ENCODE measurements around the gene CCDC187.

Gene CCDC187

GRCh38 chr9:136241542-136241941, 62.4 kb downstream of the CCDC187 start:
- Histone ChIP-seq H3K4me3 (IDR thresholded peaks at IDR 0.05; ENCODE audit: insufficient read depth, low read depth, low read length) (no peak overlapping the region), H3K27me3 (ENCODE audit: insufficient read depth, low read depth) (peaks cover 5% of the 10 kb centered on the region; the same call in 1 of the 2 replicates), H2AFZ (ENCODE audit: low read depth) (no peak overlapping the region), H3K36me3 (ENCODE audit: insufficient read depth) (no peaks in the 10 kb centered on the region), H3K4me1 (ENCODE audit: low read depth, poor library complexity, severe bottlenecking) (peaks cover 37% of the 10 kb centered on the region), H3K27ac (no peak overlapping the region), H3K79me2 (ENCODE audit: insufficient read depth, low read depth) (peaks cover 69% of the 10 kb centered on the region; the same call in 1 of the 2 replicates), H4K20me1 (ENCODE audit: insufficient read depth) (no peaks in the 10 kb centered on the region), H3K4me2 (no peak overlapping the region), H3K9ac (no peak overlapping the region)
- TF ChIP-seq CTCF (conservative IDR thresholded peaks at IDR 0.05; ENCODE audit: low read depth, low read length) = no peak

GRCh38 chr9:136240941-136241340, 63.0 kb downstream of the CCDC187 start:
- peaks cover 69% of the 10 kb centered on the region; the same call in 1 of the 2 replicates for H3K79me2 ChIP-seq (ENCODE audit: insufficient read depth, low read depth)
- no peaks in the 10 kb centered on the region for H4K20me1 ChIP-seq (ENCODE audit: insufficient read depth)
- no peak overlapping the region for H3K4me3 ChIP-seq (IDR thresholded peaks at IDR 0.05; ENCODE audit: insufficient read depth, low read depth, low read length)
- H3K27ac ChIP-seq = no peak overlapping the region
- H3K36me3 ChIP-seq (ENCODE audit: insufficient read depth) = no peaks in the 10 kb centered on the region
- H2AFZ ChIP-seq (ENCODE audit: low read depth) = no peak overlapping the region
- H3K4me1 ChIP-seq (ENCODE audit: low read depth, poor library complexity, severe bottlenecking) = peaks cover 33% of the 10 kb centered on the region
- H3K27me3 ChIP-seq (ENCODE audit: insufficient read depth, low read depth) = no peaks in the 10 kb centered on the region
- no peak overlapping the region for H3K9ac ChIP-seq
- TF ChIP-seq CTCF (conservative IDR thresholded peaks at IDR 0.05; ENCODE audit: low read depth, low read length) = no peak
- H3K4me2 ChIP-seq = no peak overlapping the region

- Histone ChIP-seq H4K20me1 (ENCODE audit: insufficient read depth) (no peaks in the 10 kb centered on the region), H3K27me3 (ENCODE audit: insufficient read depth, low read depth) (no peaks in the 10 kb centered on the region), H3K4me2 (no peak overlapping the region), H2AFZ (ENCODE audit: low read depth) (no peak overlapping the region), H3K36me3 (ENCODE audit: insufficient read depth) (no peaks in the 10 kb centered on the region), H3K4me3 (IDR thresholded peaks at IDR 0.05; ENCODE audit: insufficient read depth, low read depth, low read length) (no peak overlapping the region), H3K9ac (no peak overlapping the region), H3K79me2 (ENCODE audit: insufficient read depth, low read depth) (peaks cover 66% of the 10 kb centered on the region; the same call in 1 of the 2 replicates), H3K27ac (no peak overlapping the region), H3K4me1 (ENCODE audit: low read depth, poor library complexity, severe bottlenecking) (peaks cover 32% of the 10 kb centered on the region)
- no peak for TF ChIP-seq CTCF (conservative IDR thresholded peaks at IDR 0.05; ENCODE audit: low read depth, low read length)
Measured at GRCh38 chr9:136239983-136240330, 63.9 kb downstream of the CCDC187 start.

- no peaks in the 10 kb centered on the region for H3K36me3 ChIP-seq (ENCODE audit: insufficient read depth)
- peaks cover 60% of the 10 kb centered on the region; the same call in 1 of the 2 replicates for H3K79me2 ChIP-seq (ENCODE audit: insufficient read depth, low read depth)
- TF ChIP-seq CTCF (conservative IDR thresholded peaks at IDR 0.05; ENCODE audit: low read depth, low read length) = no peak
- H4K20me1 ChIP-seq (ENCODE audit: insufficient read depth) = no peaks in the 10 kb centered on the region
- no peak overlapping the region for H3K9ac ChIP-seq
- no peak overlapping the region for H2AFZ ChIP-seq (ENCODE audit: low read depth)
- H3K4me2 ChIP-seq = no peak overlapping the region
- H3K27me3 ChIP-seq (ENCODE audit: insufficient read depth, low read depth) = no peaks in the 10 kb centered on the region
- no peak overlapping the region for H3K4me3 ChIP-seq (IDR thresholded peaks at IDR 0.05; ENCODE audit: insufficient read depth, low read depth, low read length)
- H3K27ac ChIP-seq = no peak overlapping the region
- peaks cover 27% of the 10 kb centered on the region for H3K4me1 ChIP-seq (ENCODE audit: low read depth, poor library complexity, severe bottlenecking)
Measured at GRCh38 chr9:136239135-136239982, 64.5 kb downstream of the CCDC187 start.
